ENCODE measurements around the gene TFF1. TPM values are rescaled to one million over a fixed set of nuclear protein-coding genes. Genes with fewer than 3 reads are reported as not detected.

TFF1 gene
- total and polyA plus RNA-seq, 2 of the 4 experiments (the other 2 are of a cell fraction), result not detected

DNA sequence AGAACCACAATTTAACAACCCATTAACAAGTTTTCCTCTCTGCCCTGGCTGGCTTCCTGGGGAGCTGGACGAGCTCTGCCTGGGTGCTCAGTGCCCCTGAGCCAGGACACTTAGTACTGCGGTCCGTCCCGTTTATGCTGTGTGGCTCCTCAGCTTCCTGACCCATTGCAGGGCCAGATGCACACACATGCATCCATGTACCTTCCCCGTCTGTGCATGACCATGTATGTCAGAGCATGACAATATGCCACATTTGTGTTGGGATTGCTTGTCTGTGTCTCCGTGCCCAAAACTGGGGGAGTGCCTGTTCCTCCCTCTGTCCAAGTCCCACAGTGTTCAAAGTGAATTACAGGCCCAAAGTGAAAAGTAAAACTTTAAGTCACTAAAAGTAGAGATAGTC is 41.4 kb downstream of the TFF1 start:
- no peak overlapping the region for H3K27ac ChIP-seq (ENCODE audit: insufficient read depth, low read length)
- CTCF ChIA-PET, result interaction anchor here (0.6 to 1.0 kb wide), 2 partner anchors 29 to 31 kb away, joined by 4 read pairs; no protein-coding TSS in a partner anchor
- no peak overlapping the region for H3K23ac ChIP-seq (ENCODE audit: low read depth, low read length)
- H3K18ac ChIP-seq (ENCODE audit: low read depth, low read length), result no peak overlapping the region
- no peak overlapping the region for H3K9ac ChIP-seq (ENCODE audit: low read depth, low read length)
- dilution Hi-C loops (cut with HindIII; ENCODE audit: low sequenced_read_pairs, unreplicated experiment), result no loop called here
- DNase-seq (no peak), ATAC-seq (ENCODE audit: low read depth) (no peak)
- no peak overlapping the region for H2BK20ac ChIP-seq (ENCODE audit: low read depth, low read length)
- TF ChIP-seq RCOR1 (IDR thresholded peaks at IDR 0.05; ENCODE audit: insufficient replicate concordance, low read length) (no peak), MAZ (IDR thresholded peaks at IDR 0.05; ENCODE audit: borderline replicate concordance, low read depth, low read length) (no peak), CHD1 (IDR thresholded peaks at IDR 0.05; ENCODE audit: low read depth, low read length) (no peak), RFX5 (IDR thresholded peaks at IDR 0.05; ENCODE audit: low read depth, low read length) (no peak), RAD21 (IDR thresholded peaks at IDR 0.05; ENCODE audit: low read length) (no peak), POLR2A (IDR thresholded peaks at IDR 0.05; ENCODE audit: low read depth, low read length) (no peak), MAFK (IDR thresholded peaks at IDR 0.05; ENCODE audit: low read depth, low read length) (no peak), SMC3 (IDR thresholded peaks at IDR 0.05; ENCODE audit: low read depth, low read length) (no peak), MXI1 (IDR thresholded peaks at IDR 0.05; ENCODE audit: borderline replicate concordance, low read depth, low read length) (no peak), BHLHE40 (IDR thresholded peaks at IDR 0.05; ENCODE audit: low read depth, low read length) (no peak), NFE2L2 (IDR thresholded peaks at IDR 0.05; ENCODE audit: low read depth, low read length) (no peak), CEBPB (IDR thresholded peaks at IDR 0.05; ENCODE audit: low read depth, low read length) (no peak), FOS (IDR thresholded peaks at IDR 0.05; ENCODE audit: low read depth, low read length) (no peak)
- TF ChIP-seq, protein P1, sequence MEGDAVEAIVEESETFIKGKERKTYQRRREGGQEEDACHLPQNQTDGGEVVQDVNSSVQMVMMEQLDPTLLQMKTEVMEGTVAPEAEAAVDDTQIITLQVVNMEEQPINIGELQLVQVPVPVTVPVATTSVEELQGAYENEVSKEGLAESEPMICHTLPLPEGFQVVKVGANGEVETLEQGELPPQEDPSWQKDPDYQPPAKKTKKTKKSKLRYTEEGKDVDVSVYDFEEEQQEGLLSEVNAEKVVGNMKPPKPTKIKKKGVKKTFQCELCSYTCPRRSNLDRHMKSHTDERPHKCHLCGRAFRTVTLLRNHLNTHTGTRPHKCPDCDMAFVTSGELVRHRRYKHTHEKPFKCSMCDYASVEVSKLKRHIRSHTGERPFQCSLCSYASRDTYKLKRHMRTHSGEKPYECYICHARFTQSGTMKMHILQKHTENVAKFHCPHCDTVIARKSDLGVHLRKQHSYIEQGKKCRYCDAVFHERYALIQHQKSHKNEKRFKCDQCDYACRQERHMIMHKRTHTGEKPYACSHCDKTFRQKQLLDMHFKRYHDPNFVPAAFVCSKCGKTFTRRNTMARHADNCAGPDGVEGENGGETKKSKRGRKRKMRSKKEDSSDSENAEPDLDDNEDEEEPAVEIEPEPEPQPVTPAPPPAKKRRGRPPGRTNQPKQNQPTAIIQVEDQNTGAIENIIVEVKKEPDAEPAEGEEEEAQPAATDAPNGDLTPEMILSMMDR (conservative IDR thresholded peaks at IDR 0.05; ENCODE audit: low read depth, low read length), result no peak
- TF ChIP-seq, protein P2, sequence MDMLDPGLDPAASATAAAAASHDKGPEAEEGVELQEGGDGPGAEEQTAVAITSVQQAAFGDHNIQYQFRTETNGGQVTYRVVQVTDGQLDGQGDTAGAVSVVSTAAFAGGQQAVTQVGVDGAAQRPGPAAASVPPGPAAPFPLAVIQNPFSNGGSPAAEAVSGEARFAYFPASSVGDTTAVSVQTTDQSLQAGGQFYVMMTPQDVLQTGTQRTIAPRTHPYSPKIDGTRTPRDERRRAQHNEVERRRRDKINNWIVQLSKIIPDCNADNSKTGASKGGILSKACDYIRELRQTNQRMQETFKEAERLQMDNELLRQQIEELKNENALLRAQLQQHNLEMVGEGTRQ (IDR thresholded peaks at IDR 0.05; ENCODE audit: low read depth, low read length), result no peak
- TF ChIP-seq, protein P3, sequence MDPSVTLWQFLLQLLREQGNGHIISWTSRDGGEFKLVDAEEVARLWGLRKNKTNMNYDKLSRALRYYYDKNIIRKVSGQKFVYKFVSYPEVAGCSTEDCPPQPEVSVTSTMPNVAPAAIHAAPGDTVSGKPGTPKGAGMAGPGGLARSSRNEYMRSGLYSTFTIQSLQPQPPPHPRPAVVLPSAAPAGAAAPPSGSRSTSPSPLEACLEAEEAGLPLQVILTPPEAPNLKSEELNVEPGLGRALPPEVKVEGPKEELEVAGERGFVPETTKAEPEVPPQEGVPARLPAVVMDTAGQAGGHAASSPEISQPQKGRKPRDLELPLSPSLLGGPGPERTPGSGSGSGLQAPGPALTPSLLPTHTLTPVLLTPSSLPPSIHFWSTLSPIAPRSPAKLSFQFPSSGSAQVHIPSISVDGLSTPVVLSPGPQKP (IDR thresholded peaks at IDR 0.05; ENCODE audit: borderline replicate concordance, low read depth, low read length), result no peak
- no peak overlapping the region for H3K56ac ChIP-seq (ENCODE audit: extremely low read depth, insufficient read depth, low read length)
- no peaks in the 10 kb centered on the region for H3K79me1 ChIP-seq (ENCODE audit: low read depth in 1 of 2, low read length in 2 of 2)
- no peaks in the 10 kb centered on the region for H3K36me3 ChIP-seq (ENCODE audit: control insufficient read depth, insufficient read depth, low read length)
- no peak overlapping the region for H3K14ac ChIP-seq (replicated peaks; ENCODE audit: low read depth, low read length)
- POLR2A ChIA-PET (ENCODE audit: unreplicated experiment), result no interaction called here
- H2BK120ac ChIP-seq (ENCODE audit: low read depth, low read length), result no peak overlapping the region
- intact Hi-C loops (cut with micrococcal nuclease), result no loop called here
- H3K4ac ChIP-seq (ENCODE audit: low read depth, low read length), result no peak overlapping the region
- no peaks in the 10 kb centered on the region for H3K9me3 ChIP-seq (ENCODE audit: control insufficient read depth, insufficient read depth, low read length)
- no peak overlapping the region for H4K5ac ChIP-seq (ENCODE audit: low read depth, low read length)
- H3K4me2 ChIP-seq (ENCODE audit: low read depth, low read length), result no peak overlapping the region
- H3K9me1 ChIP-seq (ENCODE audit: insufficient read depth, low read length), result no peaks in the 10 kb centered on the region
- H2AK9ac ChIP-seq (replicated peaks; ENCODE audit: low read depth, low read length, poor library complexity), result no peak overlapping the region
- H2AFZ ChIP-seq (replicated peaks; ENCODE audit: low read length, poor library complexity), result no peak overlapping the region
- no peak overlapping the region for H3K4me3 ChIP-seq (ENCODE audit: insufficient read depth, low read depth, low read length)
- H2AK5ac ChIP-seq (ENCODE audit: low read depth, low read length), result no peak overlapping the region
- 60% methylated on average over 1 of the region's 6 CpGs; no CpG with 5 or more reads in 1 of the 2 experiments for WGBS, 2 experiments (ENCODE audit: extremely low coverage in 2 of 2, insufficient read length in 1 of 2)
- H4K20me1 ChIP-seq (ENCODE audit: insufficient read depth, low read length), result no peaks in the 10 kb centered on the region
- H2BK15ac ChIP-seq (ENCODE audit: low read depth, low read length), result no peak overlapping the region
- H3K27me3 ChIP-seq (ENCODE audit: control insufficient read depth, insufficient read depth, low read length), result peaks cover 24% of the 10 kb centered on the region
- H4K91ac ChIP-seq (ENCODE audit: insufficient read depth, low read depth, low read length), result no peak overlapping the region
- no peak overlapping the region for H2BK5ac ChIP-seq (ENCODE audit: low read depth, low read length, poor library complexity, severe bottlenecking)
- in situ Hi-C loops (cut with MboI; ENCODE audit: low sequenced_read_pairs), result no loop called here
- no TSS peak for BruUV-seq (replicated peaks)
- no peaks in the 10 kb centered on the region for H3K4me1 ChIP-seq (ENCODE audit: control insufficient read depth, insufficient read depth, low read length)
- no peak overlapping the region for H4K8ac ChIP-seq (ENCODE audit: low read depth in 2 of 2, low read length in 2 of 2)
